UCSD-AML1 (cell line): ENCODE measurements around the gene KRT83.
"Not testable (repeated sequence)": the region's sequence is repeated elsewhere in the genome, so short reads cannot be mapped to it uniquely, and the experiment has no call there.

ENCODE experiments used
- DNase-seq: peaks from one replicate; lab custom pipeline; 2025; ENCODE audit not compliant: unreplicated experiment; lab: John Stamatoyannopoulos, UW

KRT83 gene

GRCh38 chr12:52354200-52354599, 33.0 kb upstream of the KRT83 start:
- no peak for DNase-seq

- no peak for DNase-seq
These were observed 32.6 kb upstream of the KRT83 start for GRCh38 chr12:52353766-52354165.

- DNase-seq = no peak
These were observed 31.8 kb upstream of the KRT83 start for GRCh38 chr12:52352951-52353350.

GRCh38 chr12:52351196-52352059, 30.2 kb upstream of the KRT83 start:
- DNase-seq = no peak

GRCh38 chr12:52350786-52351185, 29.6 kb upstream of the KRT83 start:
- no peak for DNase-seq

- DNase-seq = no peak
These were observed 28.9 kb upstream of the KRT83 start for GRCh38 chr12:52350021-52350620.

GRCh38 chr12:52349196-52349595, 28.0 kb upstream of the KRT83 start:
- no peak for DNase-seq

GRCh38 chr12:52347551-52348510, 26.6 kb upstream of the KRT83 start:
- no peak for DNase-seq

- no peak for DNase-seq
These were observed 25.8 kb upstream of the KRT83 start for GRCh38 chr12:52347016-52347415.

- no peak for DNase-seq
These were observed 25.4 kb upstream of the KRT83 start for GRCh38 chr12:52346593-52346992.

- not testable (repeated sequence) for DNase-seq
These were observed 23.8 kb upstream of the KRT83 start for GRCh38 chr12:52345041-52345440.

- DNase-seq = no peak
These were observed 22.9 kb upstream of the KRT83 start for GRCh38 chr12:52344111-52344510.

GRCh38 chr12:52343550-52343949, 22.4 kb upstream of the KRT83 start:
- DNase-seq = no peak

GRCh38 chr12:52342781-52343490, 21.7 kb upstream of the KRT83 start:
- DNase-seq = no peak

GRCh38 chr12:52341066-52341580, 19.9 kb upstream of the KRT83 start:
- DNase-seq = no peak

- DNase-seq = no peak
These were observed 17.2 kb upstream of the KRT83 start for GRCh38 chr12:52338241-52338960.

- no peak for DNase-seq
These were observed 15.9 kb upstream of the KRT83 start for GRCh38 chr12:52337054-52337453.

GRCh38 chr12:52336641-52337040, 15.4 kb upstream of the KRT83 start:
- DNase-seq = no peak

GRCh38 chr12:52335598-52336262, 14.5 kb upstream of the KRT83 start:
- no peak for DNase-seq
